Endothelial cell of umbilical vein (primary cell): ENCODE data around the gene LIN7C.

Experiments
- CTCF ChIP-seq, 2 donors: IDR thresholded peaks; 1 replicate in 1 of 2; 2 replicates in 1 of 2; pipeline ENCODE4 v1.5.1; 2011; ENCODE audit warnings: low read length in 2 of 2, mild to moderate bottlenecking in 2 of 2, moderate library complexity in 2 of 2, control low read depth in 1 of 2, inconsistent platforms in 1 of 2, low read depth in 1 of 2; ENCODE audit not compliant: insufficient read depth in 1 of 2; ENCODE audit errors: extremely low read depth in 1 of 2
- EZH2 ChIP-seq: IDR thresholded peaks from 2 replicates; pipeline ENCODE4 v1.6.1; 2012; ENCODE audit warnings: borderline replicate concordance, low read depth, mild to moderate bottlenecking, moderate library complexity, low read length, inconsistent platforms; ENCODE audit not compliant: severe bottlenecking
- FOS ChIP-seq: IDR thresholded peaks from 2 replicates; pipeline ENCODE4 v1.6.1; 2011; ENCODE audit warnings: mild to moderate bottlenecking, low read length, moderate library complexity, borderline replicate concordance; ENCODE audit not compliant: insufficient read depth
- GATA2 ChIP-seq: IDR thresholded peaks from 2 replicates; pipeline ENCODE4 v1.7.0; 2011; ENCODE audit warnings: low read depth, mild to moderate bottlenecking, moderate library complexity, mixed read lengths, low read length; ENCODE audit not compliant: insufficient read length, insufficient read depth
- JUN ChIP-seq: IDR thresholded peaks from 2 replicates; pipeline ENCODE4 v1.6.1; 2011; ENCODE audit warnings: borderline replicate concordance, low read depth; ENCODE audit not compliant: insufficient read length, insufficient read depth
- MAX ChIP-seq: IDR thresholded peaks from 2 replicates; pipeline ENCODE4 v1.6.1; 2011; ENCODE audit not compliant: insufficient read depth, insufficient read length
- POLR2A ChIP-seq: IDR thresholded peaks from 2 replicates; pipeline ENCODE4 v1.6.1; 2012; ENCODE audit warnings: low read depth, mild to moderate bottlenecking, control low read depth, low read length
- POLR2AphosphoS5 ChIP-seq: IDR thresholded peaks from 2 replicates; pipeline ENCODE4 v1.6.1; 2012; ENCODE audit warnings: low read depth, mild to moderate bottlenecking, control low read depth, low read length, moderate library complexity; ENCODE audit not compliant: insufficient read depth

GRCh38 chr11:27473017-27473406 is 33.6 kb downstream of the LIN7C start:
- TF ChIP-seq CTCF (IDR thresholded peaks at IDR 0.05; ENCODE audit: extremely low read depth in 1 of 2, insufficient read depth in 1 of 2, low read depth in 1 of 2, low read length in 2 of 2) (no peak), EZH2 (no peak), POLR2A (no peak), MAX (no peak), FOS (no peak), POLR2AphosphoS5 (no peak), JUN (no peak), GATA2 (no peak)
